Endodermal cell (in vitro differentiated cells): ENCODE measurements around the gene COL23A1. TPM values are rescaled to one million over a fixed set of nuclear protein-coding genes. Genes with fewer than 3 reads are reported as not detected.

Experiments
- DNase-seq: peaks from one replicate; pipeline ENCODE4 v3.0.0-alpha.2; 2017
- H3K27ac ChIP-seq: 2 replicates; pipeline ENCODE4 v1.5.1; 2013; ENCODE audit warnings: mild to moderate bottlenecking, low read depth, low read length, moderate library complexity
- H3K27me3 ChIP-seq: 2 replicates; pipeline ENCODE4 v1.6.1; 2013; ENCODE audit warnings: mild to moderate bottlenecking, low read length, moderate library complexity; ENCODE audit not compliant: insufficient read depth, control insufficient read depth, poor library complexity, severe bottlenecking
- H3K36me3 ChIP-seq: 2 replicates; pipeline ENCODE4 v1.7.0; 2013; ENCODE audit warnings: mild to moderate bottlenecking, low read length, moderate library complexity; ENCODE audit not compliant: control insufficient read depth, insufficient read depth
- H3K4me1 ChIP-seq: one replicate; pipeline ENCODE4 v1.7.0; 2013; ENCODE audit warnings: low read length; ENCODE audit not compliant: control insufficient read depth, insufficient read depth
- H3K4me3 ChIP-seq: 2 replicates; pipeline ENCODE4 v1.5.1; 2013; ENCODE audit warnings: mild to moderate bottlenecking, low read length, moderate library complexity
- H3K9ac ChIP-seq: 2 replicates; pipeline ENCODE4 v1.6.1; 2013; ENCODE audit warnings: mild to moderate bottlenecking, low read length, moderate library complexity; ENCODE audit not compliant: poor library complexity, severe bottlenecking; ENCODE audit errors: extremely low read depth
- H3K9me3 ChIP-seq: 2 replicates; pipeline ENCODE4 v1.6.1; 2013; ENCODE audit warnings: mild to moderate bottlenecking, low read length, moderate library complexity; ENCODE audit not compliant: control insufficient read depth
- H3K27ac Mint-ChIP-seq: 2 replicates; pipeline ENCODE4 v1.8.0; 2020; ENCODE audit warnings: mixed read lengths
- H3K27me3 Mint-ChIP-seq: 2 replicates; pipeline ENCODE4 v1.8.0; 2021; ENCODE audit warnings: mild to moderate bottlenecking, mixed read lengths; ENCODE audit not compliant: insufficient read depth
- H3K36me3 Mint-ChIP-seq: 2 replicates; pipeline ENCODE4 v1.8.0; 2020; ENCODE audit warnings: low read depth, mixed read lengths
- H3K4me1 Mint-ChIP-seq: 2 replicates; pipeline ENCODE4 v1.8.0; 2020; ENCODE audit warnings: mixed read lengths
- H3K4me3 Mint-ChIP-seq: 2 replicates; pipeline ENCODE4 v1.8.0; 2020; ENCODE audit warnings: mild to moderate bottlenecking, moderate library complexity, mixed read lengths
- H3K9me3 Mint-ChIP-seq: 2 replicates; pipeline ENCODE4 v1.8.0; 2020; ENCODE audit warnings: mild to moderate bottlenecking, mixed read lengths
- WGBS, 2 experiments: methylation state at CpG; one replicate each; pipeline versions ENCODE4 v1.1.5 to v1.1.7; 2013; ENCODE audit warnings: missing lambda C conversion rate in 2 of 2, mixed read lengths in 1 of 2; ENCODE audit not compliant: insufficient coverage in 1 of 2, insufficient read length in 1 of 2; 5-methylcytosine and 5-hydroxymethylcytosine counted together
- total RNA-seq, 2 donors: library from RNA; stranded (reverse); fragmentation: NEBNext Ultra II Directional in 1 of 2; extraction: Animal tissue kit (Norgen Biotek cat#: 25700) in 1 of 2; gene quantifications; 2 replicates in 1 of 2; 3 replicates in 1 of 2; pipeline ENCODE4 v1.2.1, GENCODE V29; 2021
- TF ChIP-seq, protein P1 (sequence below): fragments of 200-600 bp; sonication (generic); conservative IDR thresholded peaks from 2 replicates; pipeline ENCODE4 v1.5.0; 2021; ENCODE audit warnings: antibody characterized with exemption, mild to moderate bottlenecking

Gene COL23A1
- total RNA-seq, 2 donors from 2014 or later, result 50.2 to 71.3 TPM

DNA sequence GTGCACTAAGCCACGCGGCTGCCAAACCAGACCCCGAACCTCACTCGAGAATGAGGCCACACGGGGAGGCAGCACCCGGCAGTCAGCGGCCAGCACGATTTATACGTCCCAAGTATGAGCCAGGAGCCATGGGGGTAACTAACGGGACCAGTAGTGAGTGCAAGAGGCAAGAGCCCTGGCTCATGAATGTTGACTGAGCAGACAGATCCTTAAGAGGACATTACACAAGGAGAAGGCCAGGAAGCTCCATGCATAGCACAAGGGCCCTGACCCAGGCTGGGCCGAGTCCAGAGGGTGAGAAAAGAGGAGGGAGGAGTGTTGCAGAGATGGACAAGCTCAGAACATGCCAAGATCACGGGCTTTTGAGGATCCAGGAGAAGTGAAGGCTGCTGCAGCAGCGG lies 299.0 kb downstream of the COL23A1 start:
- Mint-ChIP-seq H3K36me3 (peaks cover 21% of the 10 kb centered on the region), H3K27me3 (peaks cover 1% of the 10 kb centered on the region), H3K4me3 (no peak overlapping the region), H3K4me1 (peaks cover 2% of the 10 kb centered on the region), H3K9me3 (peaks cover 3% of the 10 kb centered on the region), H3K27ac (no peak overlapping the region)
- Histone ChIP-seq H3K27me3 (no peaks in the 10 kb centered on the region), H3K4me1 (no peaks in the 10 kb centered on the region), H3K9ac (no peak overlapping the region), H3K27ac (no peak overlapping the region), H3K36me3 (no peaks in the 10 kb centered on the region), H3K9me3 (peaks cover 5% of the 10 kb centered on the region), H3K4me3 (no peak overlapping the region)
- 77 to 80% methylated on average over 11 to 13 of the region's 13 CpGs for WGBS, 2 experiments
- TF ChIP-seq, protein P1, sequence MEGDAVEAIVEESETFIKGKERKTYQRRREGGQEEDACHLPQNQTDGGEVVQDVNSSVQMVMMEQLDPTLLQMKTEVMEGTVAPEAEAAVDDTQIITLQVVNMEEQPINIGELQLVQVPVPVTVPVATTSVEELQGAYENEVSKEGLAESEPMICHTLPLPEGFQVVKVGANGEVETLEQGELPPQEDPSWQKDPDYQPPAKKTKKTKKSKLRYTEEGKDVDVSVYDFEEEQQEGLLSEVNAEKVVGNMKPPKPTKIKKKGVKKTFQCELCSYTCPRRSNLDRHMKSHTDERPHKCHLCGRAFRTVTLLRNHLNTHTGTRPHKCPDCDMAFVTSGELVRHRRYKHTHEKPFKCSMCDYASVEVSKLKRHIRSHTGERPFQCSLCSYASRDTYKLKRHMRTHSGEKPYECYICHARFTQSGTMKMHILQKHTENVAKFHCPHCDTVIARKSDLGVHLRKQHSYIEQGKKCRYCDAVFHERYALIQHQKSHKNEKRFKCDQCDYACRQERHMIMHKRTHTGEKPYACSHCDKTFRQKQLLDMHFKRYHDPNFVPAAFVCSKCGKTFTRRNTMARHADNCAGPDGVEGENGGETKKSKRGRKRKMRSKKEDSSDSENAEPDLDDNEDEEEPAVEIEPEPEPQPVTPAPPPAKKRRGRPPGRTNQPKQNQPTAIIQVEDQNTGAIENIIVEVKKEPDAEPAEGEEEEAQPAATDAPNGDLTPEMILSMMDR, result no peak
- no peak for DNase-seq

DNA sequence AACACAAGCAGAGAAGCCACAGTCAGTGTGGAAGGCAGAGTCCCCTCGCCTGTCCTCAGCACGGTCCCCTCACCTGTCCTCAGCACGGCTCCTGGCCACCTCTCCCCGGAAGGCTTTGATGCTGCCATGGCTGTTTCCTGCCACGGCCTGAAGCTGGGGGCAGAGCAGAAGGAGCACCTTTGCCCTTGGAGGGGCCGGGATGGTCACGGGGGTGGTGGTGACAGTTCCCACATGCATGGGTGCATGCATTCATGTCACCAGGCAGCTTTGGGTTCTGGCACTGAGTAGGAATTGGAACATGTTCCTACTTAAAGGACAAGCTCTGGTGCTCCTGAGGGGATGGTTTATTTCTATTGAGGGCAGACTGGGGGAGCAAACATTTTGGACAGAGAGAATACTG lies 299.8 kb downstream of the COL23A1 start:
- no peak overlapping the region for H3K27ac Mint-ChIP-seq
- H3K4me1 ChIP-seq, result no peaks in the 10 kb centered on the region
- H3K27ac ChIP-seq, result no peak overlapping the region
- H3K27me3 Mint-ChIP-seq, result peaks cover 1% of the 10 kb centered on the region
- no peak overlapping the region for H3K4me3 ChIP-seq
- no peak overlapping the region for H3K4me3 Mint-ChIP-seq
- no peaks in the 10 kb centered on the region for H3K9me3 ChIP-seq
- H3K9ac ChIP-seq, result no peak overlapping the region
- TF ChIP-seq, protein P1, result no peak
- WGBS, 2 experiments, result 95 to 100% methylated on average over 6 to 7 of the region's 7 CpGs
- H3K27me3 ChIP-seq, result no peaks in the 10 kb centered on the region
- peaks cover 13% of the 10 kb centered on the region for H3K36me3 Mint-ChIP-seq
- DNase-seq, result no peak
- H3K9me3 Mint-ChIP-seq, result no peaks in the 10 kb centered on the region
- H3K4me1 Mint-ChIP-seq, result peaks cover 4% of the 10 kb centered on the region
- no peaks in the 10 kb centered on the region for H3K36me3 ChIP-seq

DNA sequence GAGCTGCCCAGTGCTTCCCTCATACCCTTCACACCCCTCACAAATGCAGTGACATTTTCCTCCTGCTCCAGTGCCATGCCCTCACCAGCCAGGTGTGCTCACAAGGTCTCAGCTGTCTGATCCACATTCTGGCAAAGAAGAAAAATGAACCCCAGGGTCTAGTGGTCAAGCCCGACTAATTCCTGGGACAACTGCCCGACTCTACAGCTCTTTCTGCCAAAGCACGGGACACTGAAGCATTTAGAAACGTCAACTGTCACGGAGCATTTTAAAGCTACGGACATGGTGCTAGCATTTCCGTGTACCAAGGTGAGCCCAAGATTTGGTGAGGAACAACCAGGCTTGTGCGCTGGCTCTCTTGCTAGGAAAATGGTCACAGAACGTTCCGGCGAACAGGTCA lies 300.8 kb downstream of the COL23A1 start:
- Mint-ChIP-seq H3K36me3 (peaks cover 9% of the 10 kb centered on the region), H3K4me1 (peaks cover 8% of the 10 kb centered on the region), H3K9me3 (no peaks in the 10 kb centered on the region), H3K4me3 (no peak overlapping the region), H3K27me3 (peaks cover 1% of the 10 kb centered on the region), H3K27ac (no peak overlapping the region)
- no peak overlapping the region for H3K9ac ChIP-seq
- no peaks in the 10 kb centered on the region for H3K27me3 ChIP-seq
- peaks cover 1% of the 10 kb centered on the region for H3K9me3 ChIP-seq
- DNase-seq, result no peak
- no peaks in the 10 kb centered on the region for H3K4me1 ChIP-seq
- TF ChIP-seq, protein P1, result no peak
- H3K27ac ChIP-seq, result no peak overlapping the region
- no peak overlapping the region for H3K4me3 ChIP-seq
- 83 to 91% methylated on average over 6 to 11 of the region's 11 CpGs for WGBS, 2 experiments
- no peaks in the 10 kb centered on the region for H3K36me3 ChIP-seq
